ENCODE measurements around the gene TEDC2. TPM values are rescaled to one million over a fixed set of nuclear protein-coding genes. Genes with fewer than 3 reads are reported as not detected.

The TEDC2 gene
- total RNA-seq, 1 donor from 2014 or later = 32.2 TPM

DNA sequence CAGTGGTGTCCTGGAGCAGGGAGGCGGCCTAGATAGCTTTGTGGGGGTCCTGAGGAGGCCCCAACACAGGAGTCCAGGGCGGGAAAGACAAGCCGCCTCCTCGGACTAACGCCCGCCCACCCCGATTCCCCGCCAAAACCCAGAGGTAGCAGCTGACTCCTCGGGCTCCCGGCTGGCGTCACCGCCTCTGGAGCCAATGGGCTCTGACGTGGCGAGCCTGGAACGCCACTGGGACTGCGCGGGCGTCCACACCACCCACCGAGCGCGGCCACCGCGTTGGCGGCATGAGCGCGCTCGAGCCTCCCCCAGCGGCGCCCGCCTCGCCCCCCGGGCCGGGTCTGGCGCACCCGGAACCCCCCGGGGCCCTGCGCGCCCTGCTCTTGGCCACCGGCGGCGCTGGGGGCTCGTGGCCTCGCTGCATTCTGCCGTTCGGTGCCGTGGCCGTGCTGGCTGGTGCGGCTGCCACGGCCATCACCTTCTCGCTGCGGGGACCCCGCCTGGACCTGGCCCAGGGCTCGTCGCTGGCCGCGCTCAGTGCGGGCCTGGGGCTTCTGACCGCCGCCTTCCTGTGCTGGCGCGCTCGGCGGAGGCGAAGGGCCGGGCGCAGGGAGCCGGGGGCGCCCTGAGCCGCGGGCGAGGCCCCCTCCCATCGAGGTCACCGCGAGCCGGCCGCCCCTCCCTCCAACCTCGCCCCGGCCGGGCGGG is 7.8 kb downstream of the TEDC2 start:
- Mint-ChIP-seq H3K36me3 (ENCODE audit: insufficient read depth) (no peaks in the 10 kb centered on the region), H3K27ac (no peak overlapping the region), H3K27me3 (peaks cover 10% of the 10 kb centered on the region), H3K4me1 (ENCODE audit: low read depth) (peaks cover 6% of the 10 kb centered on the region), H3K9me3 (ENCODE audit: low read depth) (no peaks in the 10 kb centered on the region), H3K4me3 (ENCODE audit: low read depth) (peak overlapping the region; percentile 74)
- DNase-seq (ENCODE audit: low spot score, unreplicated experiment) = no peak
- TF ChIP-seq, protein P1, sequence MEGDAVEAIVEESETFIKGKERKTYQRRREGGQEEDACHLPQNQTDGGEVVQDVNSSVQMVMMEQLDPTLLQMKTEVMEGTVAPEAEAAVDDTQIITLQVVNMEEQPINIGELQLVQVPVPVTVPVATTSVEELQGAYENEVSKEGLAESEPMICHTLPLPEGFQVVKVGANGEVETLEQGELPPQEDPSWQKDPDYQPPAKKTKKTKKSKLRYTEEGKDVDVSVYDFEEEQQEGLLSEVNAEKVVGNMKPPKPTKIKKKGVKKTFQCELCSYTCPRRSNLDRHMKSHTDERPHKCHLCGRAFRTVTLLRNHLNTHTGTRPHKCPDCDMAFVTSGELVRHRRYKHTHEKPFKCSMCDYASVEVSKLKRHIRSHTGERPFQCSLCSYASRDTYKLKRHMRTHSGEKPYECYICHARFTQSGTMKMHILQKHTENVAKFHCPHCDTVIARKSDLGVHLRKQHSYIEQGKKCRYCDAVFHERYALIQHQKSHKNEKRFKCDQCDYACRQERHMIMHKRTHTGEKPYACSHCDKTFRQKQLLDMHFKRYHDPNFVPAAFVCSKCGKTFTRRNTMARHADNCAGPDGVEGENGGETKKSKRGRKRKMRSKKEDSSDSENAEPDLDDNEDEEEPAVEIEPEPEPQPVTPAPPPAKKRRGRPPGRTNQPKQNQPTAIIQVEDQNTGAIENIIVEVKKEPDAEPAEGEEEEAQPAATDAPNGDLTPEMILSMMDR (IDR thresholded peaks at IDR 0.05; ENCODE audit: unreplicated experiment) = peak; percentile 41

DNA sequence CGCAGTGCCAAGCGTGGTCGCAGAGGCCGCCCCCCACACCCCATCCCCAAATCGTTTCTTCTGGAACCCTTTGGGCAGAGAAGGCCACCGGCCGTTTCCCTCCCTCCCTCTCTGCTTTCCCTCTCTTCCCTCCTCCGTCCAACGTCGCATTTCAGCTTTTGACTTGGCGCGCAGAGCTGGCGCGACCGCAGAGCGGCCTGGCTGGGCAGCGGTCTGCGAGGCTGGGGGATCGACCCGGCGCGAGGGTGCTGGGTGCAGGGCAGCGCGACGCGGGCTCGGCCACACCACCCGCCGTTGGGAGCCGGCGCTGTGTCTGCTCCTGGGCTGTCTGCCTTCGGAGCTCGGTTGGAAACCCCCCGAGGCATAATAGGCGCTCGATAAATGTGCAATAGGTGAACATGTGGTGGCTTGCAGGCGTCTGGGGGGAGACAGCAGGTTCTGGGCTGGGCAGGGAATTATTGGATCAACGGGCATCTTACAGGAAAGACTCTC is 8.4 kb downstream of the TEDC2 start:
- H3K27ac Mint-ChIP-seq = peak overlapping the region; percentile 88
- peaks cover 16% of the 10 kb centered on the region for H3K27me3 Mint-ChIP-seq
- no peaks in the 10 kb centered on the region for H3K36me3 Mint-ChIP-seq (ENCODE audit: insufficient read depth)
- DNase-seq (ENCODE audit: low spot score, unreplicated experiment) = no peak
- peak overlapping the region; percentile 74 for H3K4me3 Mint-ChIP-seq (ENCODE audit: low read depth)
- H3K9me3 Mint-ChIP-seq (ENCODE audit: low read depth) = no peaks in the 10 kb centered on the region
- peaks cover 9% of the 10 kb centered on the region for H3K4me1 Mint-ChIP-seq (ENCODE audit: low read depth)
- TF ChIP-seq, protein P1 (IDR thresholded peaks at IDR 0.05; ENCODE audit: unreplicated experiment) = no peak

DNA sequence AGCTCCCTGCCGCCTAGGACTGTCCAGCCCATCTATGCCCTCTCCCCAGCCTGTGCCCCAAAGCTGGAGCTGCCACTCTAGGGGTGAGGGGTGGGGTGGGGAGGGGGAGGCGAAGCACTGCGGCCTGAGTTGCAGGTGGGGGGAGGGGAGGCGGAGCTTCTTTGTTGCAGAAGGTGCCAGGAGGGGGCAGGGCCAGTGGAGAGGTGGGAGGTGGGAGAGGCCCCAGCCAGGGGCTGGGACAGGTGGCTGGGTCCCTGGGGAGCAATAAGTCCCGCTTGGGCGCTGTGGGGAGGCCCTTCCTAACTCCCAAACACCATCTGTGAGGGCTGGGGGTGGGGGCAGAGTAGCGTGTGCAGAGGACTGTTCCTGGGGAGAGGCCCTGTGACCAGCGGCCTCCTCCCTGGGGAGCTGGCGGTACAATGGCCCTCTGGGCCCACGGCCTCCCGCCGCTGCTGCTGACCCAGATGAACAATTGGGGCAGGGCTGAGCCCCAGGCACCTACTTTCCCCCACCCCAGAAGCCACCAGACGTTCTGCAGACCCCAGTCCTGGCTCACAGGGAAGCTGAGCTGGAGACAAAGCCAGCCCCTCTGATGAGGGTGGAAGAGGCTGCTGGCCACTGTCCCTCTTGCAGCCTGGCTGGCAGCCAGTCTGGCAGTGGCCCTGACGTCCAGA is 9.0 kb downstream of the TEDC2 start:
- peak overlapping the region; percentile 74 for H3K4me3 Mint-ChIP-seq (ENCODE audit: low read depth)
- TF ChIP-seq, protein P1 (IDR thresholded peaks at IDR 0.05; ENCODE audit: unreplicated experiment) = no peak
- no peak overlapping the region for H3K27ac Mint-ChIP-seq
- no peaks in the 10 kb centered on the region for H3K36me3 Mint-ChIP-seq (ENCODE audit: insufficient read depth)
- H3K27me3 Mint-ChIP-seq = peaks cover 18% of the 10 kb centered on the region
- H3K9me3 Mint-ChIP-seq (ENCODE audit: low read depth) = no peaks in the 10 kb centered on the region
- DNase-seq (ENCODE audit: low spot score, unreplicated experiment) = no peak
- peaks cover 11% of the 10 kb centered on the region for H3K4me1 Mint-ChIP-seq (ENCODE audit: low read depth)

DNA sequence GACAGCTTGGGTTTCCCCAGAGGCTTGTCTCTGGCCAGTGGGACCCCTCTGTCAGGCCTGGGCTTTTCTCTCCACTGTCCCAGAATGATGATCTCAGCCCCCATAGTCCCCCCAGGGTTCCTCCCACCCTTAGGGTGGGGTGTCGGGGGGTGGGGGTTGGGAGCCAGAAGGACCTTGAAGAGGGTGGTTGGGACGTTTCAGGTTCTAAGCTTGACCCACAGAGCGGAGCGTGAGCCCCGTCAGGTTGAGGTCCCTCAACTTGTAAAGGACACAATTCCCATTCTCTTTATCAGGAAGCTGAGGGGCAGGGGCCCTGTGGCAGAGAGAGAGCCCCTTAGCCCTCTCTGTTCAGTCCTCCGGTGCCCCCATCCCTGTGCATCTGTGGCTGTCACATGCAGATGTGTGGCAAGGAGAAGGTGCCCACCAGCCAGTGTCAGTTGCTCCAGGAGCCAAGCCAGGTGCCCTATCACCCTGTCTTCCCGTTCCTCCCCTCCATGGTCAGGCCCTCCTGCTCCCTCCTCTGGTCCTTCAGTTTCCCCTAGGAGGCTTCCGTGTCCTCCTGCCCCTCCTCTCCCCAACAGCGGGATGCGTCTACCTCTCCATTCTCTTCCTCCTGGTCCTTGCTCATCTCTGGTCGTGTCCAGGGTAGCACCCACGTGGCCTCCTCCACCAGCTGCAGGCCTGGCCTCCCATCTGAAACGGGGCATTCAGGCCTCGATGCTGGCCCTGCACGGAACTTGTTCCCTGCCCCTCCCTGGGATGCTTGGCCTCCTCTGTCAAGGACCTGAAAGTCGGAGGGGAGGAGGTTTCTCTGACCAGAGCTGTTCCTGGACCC is 9.7 kb downstream of the TEDC2 start:
- DNase-seq (ENCODE audit: low spot score, unreplicated experiment) = no peak
- H3K36me3 Mint-ChIP-seq (ENCODE audit: insufficient read depth) = no peaks in the 10 kb centered on the region
- peak overlapping the region; percentile 38 for H3K4me3 Mint-ChIP-seq (ENCODE audit: low read depth)
- no peaks in the 10 kb centered on the region for H3K9me3 Mint-ChIP-seq (ENCODE audit: low read depth)
- H3K27ac Mint-ChIP-seq = no peak overlapping the region
- H3K4me1 Mint-ChIP-seq (ENCODE audit: low read depth) = peaks cover 11% of the 10 kb centered on the region
- peaks cover 18% of the 10 kb centered on the region for H3K27me3 Mint-ChIP-seq
- TF ChIP-seq, protein P1 (IDR thresholded peaks at IDR 0.05; ENCODE audit: unreplicated experiment) = no peak

DNA sequence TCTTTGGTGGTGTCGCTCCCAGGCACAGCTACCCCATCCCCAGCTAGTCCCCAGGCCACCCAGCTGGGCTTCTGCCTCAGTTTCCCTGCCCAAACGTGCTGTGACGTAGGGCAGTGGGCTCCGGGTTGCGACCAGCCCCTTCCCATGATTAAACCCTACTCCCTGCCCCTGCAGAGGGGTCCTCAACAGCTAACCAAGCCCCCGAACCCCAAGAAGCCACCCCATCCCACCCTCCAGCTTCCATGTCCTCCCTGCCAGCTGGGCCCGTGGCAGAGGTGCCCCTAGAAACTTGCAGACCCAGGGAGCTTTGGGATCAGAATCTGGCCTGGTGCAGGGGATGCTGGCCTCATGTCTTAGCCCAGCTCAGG is 10.3 kb downstream of the TEDC2 start:
- Mint-ChIP-seq H3K27ac (no peak overlapping the region), H3K4me3 (ENCODE audit: low read depth) (peak overlapping the region; percentile 21)
- no peak for DNase-seq (ENCODE audit: low spot score, unreplicated experiment)

More for the DNA sequence above, 10.3 kb downstream of the TEDC2 start:
- peaks cover 18% of the 10 kb centered on the region for H3K27me3 Mint-ChIP-seq
- no peaks in the 10 kb centered on the region for H3K9me3 Mint-ChIP-seq (ENCODE audit: low read depth)
- TF ChIP-seq, protein P1 (IDR thresholded peaks at IDR 0.05; ENCODE audit: unreplicated experiment) = no peak
- no peaks in the 10 kb centered on the region for H3K36me3 Mint-ChIP-seq (ENCODE audit: insufficient read depth)
- peaks cover 11% of the 10 kb centered on the region for H3K4me1 Mint-ChIP-seq (ENCODE audit: low read depth)
